Trophoblast cell (in vitro differentiated cells and primary cell): ENCODE results near the gene NUPR2.
A peak's percentile ranks its signal among the peaks of the same experiment; 100 is the strongest.
"Not testable (repeated sequence)": the region's sequence is repeated elsewhere in the genome, so short reads cannot be mapped to it uniquely, and the experiment has no call there.

Experiments used
- DNase-seq, 2 donors: peaks; one replicate each; pipeline ENCODE4 v3.0.0-alpha.2; 2016
- H2AFZ ChIP-seq: 2 replicates; pipeline ENCODE4 v1.6.1; 2013; ENCODE audit warnings: low read length, moderate library complexity, mild to moderate bottlenecking; ENCODE audit not compliant: insufficient read depth, poor library complexity
- H2AK5ac ChIP-seq: 2 replicates; pipeline ENCODE4 v1.6.1; 2013; ENCODE audit warnings: mild to moderate bottlenecking, low read length
- H2BK120ac ChIP-seq: 2 replicates; pipeline ENCODE4 v1.6.1; 2013; ENCODE audit warnings: low read length, mild to moderate bottlenecking, moderate library complexity; ENCODE audit not compliant: insufficient read depth, poor library complexity
- H2BK12ac ChIP-seq: 2 replicates; pipeline ENCODE4 v1.6.1; 2013; ENCODE audit warnings: mild to moderate bottlenecking, low read length, moderate library complexity
- H2BK5ac ChIP-seq: 2 replicates; pipeline ENCODE4 v1.6.1; 2013; ENCODE audit warnings: low read length, low read depth, moderate library complexity, mild to moderate bottlenecking; ENCODE audit not compliant: poor library complexity
- H3K14ac ChIP-seq: 2 replicates; pipeline ENCODE4 v1.6.1; 2013; ENCODE audit warnings: mild to moderate bottlenecking, low read length
- H3K18ac ChIP-seq: 2 replicates; pipeline ENCODE4 v1.6.1; 2013; ENCODE audit warnings: mild to moderate bottlenecking, low read length
- H3K23ac ChIP-seq: 2 replicates; pipeline ENCODE4 v1.6.1; 2013; ENCODE audit warnings: low read length
- H3K27ac ChIP-seq: 2 replicates; pipeline ENCODE4 v1.5.1; 2013; ENCODE audit warnings: low read depth, mild to moderate bottlenecking, inconsistent platforms, low read length, moderate library complexity
- H3K27me3 ChIP-seq: 2 replicates; pipeline ENCODE4 v1.6.1; 2013; ENCODE audit warnings: inconsistent platforms, mild to moderate bottlenecking, low read length, moderate library complexity; ENCODE audit not compliant: insufficient read depth
- H3K36me3 ChIP-seq, 2 experiments: 1 replicate in 1 of 2; 2 replicates in 1 of 2; pipeline ENCODE4 v1.6.1; 2013; ENCODE audit warnings: low read length in 2 of 2, mild to moderate bottlenecking in 2 of 2, moderate library complexity in 1 of 2; ENCODE audit not compliant: insufficient read depth in 2 of 2, control insufficient read depth in 1 of 2
- H3K4ac ChIP-seq: 2 replicates; pipeline ENCODE4 v1.6.1; 2013; ENCODE audit warnings: low read depth, mild to moderate bottlenecking, low read length, moderate library complexity
- H3K4me1 ChIP-seq, 2 experiments: 1 replicate in 1 of 2; 2 replicates in 1 of 2; pipeline ENCODE4 v1.6.1; 2013; ENCODE audit warnings: low read length in 2 of 2, mild to moderate bottlenecking in 2 of 2, moderate library complexity in 1 of 2; ENCODE audit not compliant: insufficient read depth in 2 of 2, control insufficient read depth in 1 of 2
- H3K4me2 ChIP-seq: 2 replicates; pipeline ENCODE4 v1.6.1; 2013; ENCODE audit warnings: inconsistent platforms, mild to moderate bottlenecking, low read length, moderate library complexity
- H3K4me3 ChIP-seq: 2 replicates; pipeline ENCODE4 v1.5.1; 2013; ENCODE audit warnings: mild to moderate bottlenecking, low read depth, low read length, inconsistent platforms
- H3K79me1 ChIP-seq: one replicate; pipeline ENCODE4 v1.6.1; 2013; ENCODE audit warnings: low read length
- H3K79me2 ChIP-seq: 2 replicates; pipeline ENCODE4 v1.6.1; 2013; ENCODE audit warnings: low read length, mild to moderate bottlenecking; ENCODE audit not compliant: control insufficient read depth, insufficient read depth, poor library complexity
- H3K9ac ChIP-seq: 2 replicates; pipeline ENCODE4 v1.6.1; 2013; ENCODE audit warnings: mild to moderate bottlenecking, low read length
- H3K9me3 ChIP-seq: 2 replicates; pipeline ENCODE4 v1.6.1; 2013; ENCODE audit warnings: low read depth, mild to moderate bottlenecking, control low read depth, inconsistent platforms, low read length; ENCODE audit not compliant: insufficient read depth
- H4K12ac ChIP-seq: 2 replicates; pipeline ENCODE4 v1.6.1; 2013; ENCODE audit warnings: low read depth, mild to moderate bottlenecking, low read length, moderate library complexity
- H4K8ac ChIP-seq: 2 replicates; pipeline ENCODE4 v1.6.1; 2013; ENCODE audit warnings: low read depth, mild to moderate bottlenecking, low read length, moderate library complexity
- H4K91ac ChIP-seq: one replicate; pipeline ENCODE4 v1.6.1; 2013; ENCODE audit warnings: low read depth, mild to moderate bottlenecking, low read length, moderate library complexity
- WGBS: extraction: QIAGEN DNeasy Blood & Tissue Kit; methylation state at CpG from one replicate; pipeline ENCODE4 v1.1.7; 2013; ENCODE audit warnings: missing lambda C conversion rate; ENCODE audit not compliant: insufficient read length, insufficient coverage; ENCODE audit errors: extremely low coverage; 5-methylcytosine and 5-hydroxymethylcytosine counted together

The NUPR2 gene

GRCh38 chr7:56092789-56093531 lies 23.3 kb downstream of the NUPR2 start, which contains the start of gene PHKG1:
Gene PHKG1, minus strand, starts transcription at chr7:56092952. Its CDS starts 4,011 bp downstream, at chr7:56088941.
- H2AFZ ChIP-seq, result no peak within 1 kb of the TSS
- H4K91ac ChIP-seq, result no peak within 1 kb of the TSS
- no peaks in the 10 kb centered on the region for H3K36me3 ChIP-seq
- H3K14ac ChIP-seq, result no peak within 1 kb of the TSS
- peak in 1 of 2 donors; percentile 17 for DNase-seq
- no peak within 1 kb of the TSS for H3K4me2 ChIP-seq
- H2AK5ac ChIP-seq, result no peak within 1 kb of the TSS
- H3K4me1 ChIP-seq, result no peaks in the 10 kb centered on the region
- H4K12ac ChIP-seq, result no peak within 1 kb of the TSS
- no peaks in the 10 kb centered on the region for H3K79me2 ChIP-seq
- no peak within 1 kb of the TSS for H3K4me3 ChIP-seq
- no peak within 1 kb of the TSS for H3K23ac ChIP-seq
- no peaks in the 10 kb centered on the region for H3K79me1 ChIP-seq
- WGBS, result no CpG with 5 or more reads among the region's 19 CpGs
- H2BK5ac ChIP-seq, result no peak within 1 kb of the TSS
- no peak within 1 kb of the TSS for H2BK120ac ChIP-seq
- no peak within 1 kb of the TSS for H3K4ac ChIP-seq
- no peak within 1 kb of the TSS for H2BK12ac ChIP-seq
- H3K27me3 ChIP-seq, result no peaks in the 10 kb centered on the region
- no peak within 1 kb of the TSS for H3K27ac ChIP-seq
- no peak within 1 kb of the TSS for H3K9ac ChIP-seq
- H3K18ac ChIP-seq, result no peak within 1 kb of the TSS
- no peaks in the 10 kb centered on the region for H3K9me3 ChIP-seq
- H4K8ac ChIP-seq, result no peak within 1 kb of the TSS

- H2BK120ac ChIP-seq, H3K9me3 ChIP-seq, H3K36me3 ChIP-seq, H3K4me3 ChIP-seq, H2AFZ ChIP-seq, H3K79me2 ChIP-seq, H2BK12ac ChIP-seq, H4K91ac ChIP-seq, H4K12ac ChIP-seq, H3K79me1 ChIP-seq, H2BK5ac ChIP-seq, H3K27me3 ChIP-seq, H3K9ac ChIP-seq, H3K4me2 ChIP-seq, H3K14ac ChIP-seq, H3K4me1 ChIP-seq, DNase-seq, H2AK5ac ChIP-seq, H3K18ac ChIP-seq, H3K23ac ChIP-seq, H3K27ac ChIP-seq, H4K8ac ChIP-seq, H3K4ac ChIP-seq: not testable (repeated sequence)
- WGBS, result no CpG with 5 or more reads among the region's 6 CpGs
Observed at GRCh38 chr7:56092388-56092787, 23.8 kb downstream of the NUPR2 start.

GRCh38 chr7:56091591-56091990 lies 24.6 kb downstream of the NUPR2 start:
- H2BK12ac ChIP-seq, result no peak overlapping the region
- no peak overlapping the region for H3K9ac ChIP-seq
- H3K27me3 ChIP-seq, result no peaks in the 10 kb centered on the region
- no CpG with 5 or more reads among the region's 3 CpGs for WGBS
- H2AFZ ChIP-seq, result no peak overlapping the region
- no peak overlapping the region for H3K4me2 ChIP-seq
- no peaks in the 10 kb centered on the region for H3K4me1 ChIP-seq
- H2BK120ac ChIP-seq, result no peak overlapping the region
- H3K36me3 ChIP-seq, result peaks cover 3% of the 10 kb centered on the region in 2 experiments
- H3K18ac ChIP-seq, result no peak overlapping the region
- H3K27ac ChIP-seq, result no peak overlapping the region
- H3K79me2 ChIP-seq, result no peaks in the 10 kb centered on the region
- no peak overlapping the region for H4K12ac ChIP-seq
- no peaks in the 10 kb centered on the region for H3K79me1 ChIP-seq
- H3K23ac ChIP-seq, result no peak overlapping the region
- H4K8ac ChIP-seq, result no peak overlapping the region
- H2AK5ac ChIP-seq, result no peak overlapping the region
- H4K91ac ChIP-seq, result no peak overlapping the region
- H3K9me3 ChIP-seq, result no peaks in the 10 kb centered on the region
- H3K4me3 ChIP-seq, result no peak overlapping the region
- DNase-seq, result no peak
- no peak overlapping the region for H3K14ac ChIP-seq
- H3K4ac ChIP-seq, result no peak overlapping the region
- H2BK5ac ChIP-seq, result no peak overlapping the region

- H3K23ac ChIP-seq, result no peak overlapping the region
- no peak overlapping the region for H4K8ac ChIP-seq
- no peaks in the 10 kb centered on the region for H3K9me3 ChIP-seq
- H3K27ac ChIP-seq, result no peak overlapping the region
- H2AFZ ChIP-seq, result no peak overlapping the region
- H4K12ac ChIP-seq, result no peak overlapping the region
- H3K9ac ChIP-seq, result no peak overlapping the region
- no peaks in the 10 kb centered on the region for H3K79me2 ChIP-seq
- no peaks in the 10 kb centered on the region for H3K79me1 ChIP-seq
- no peaks in the 10 kb centered on the region for H3K4me1 ChIP-seq
- H3K18ac ChIP-seq, result no peak overlapping the region
- H2BK12ac ChIP-seq, result no peak overlapping the region
- no CpG with 5 or more reads among the region's 16 CpGs for WGBS
- no peak overlapping the region for H3K4me2 ChIP-seq
- no peak overlapping the region for H2AK5ac ChIP-seq
- peaks cover 3 to 7% of the 10 kb centered on the region in 2 experiments for H3K36me3 ChIP-seq
- H2BK5ac ChIP-seq, result no peak overlapping the region
- no peak for DNase-seq
- no peaks in the 10 kb centered on the region for H3K27me3 ChIP-seq
- no peak overlapping the region for H3K14ac ChIP-seq
- no peak overlapping the region for H2BK120ac ChIP-seq
- no peak overlapping the region for H4K91ac ChIP-seq
- no peak overlapping the region for H3K4me3 ChIP-seq
- H3K4ac ChIP-seq, result no peak overlapping the region
Observed at GRCh38 chr7:56087445-56087844, 28.8 kb downstream of the NUPR2 start.
